ENCODE data around the gene SOS2. TPM values are rescaled to one million over a fixed set of nuclear protein-coding genes. Genes with fewer than 3 reads are reported as not detected.
"Not testable (repeated sequence)": the region's sequence is repeated elsewhere in the genome, so short reads cannot be mapped to it uniquely, and the experiment has no call there.

SOS2 gene
- total and polyA plus RNA-seq, 7 donors, result 11.2 to 40.4 (median 31.9) TPM

- Histone ChIP-seq H3K4me1 (peaks cover 0 to 5% (median 2%) of the 10 kb centered on the region in 4 donors), H3K27ac (no peak overlapping the region), H3K36me3 (no peaks in the 10 kb centered on the region), H3K9me3 (no peaks in the 10 kb centered on the region), H3K4me3 (no peak overlapping the region), H3K27me3 (no peaks in the 10 kb centered on the region)
- no peak for DNase-seq
- intact Hi-C loops (cut with DNase I), result no loop called here
- TF ChIP-seq POLR2A (IDR thresholded peaks at IDR 0.05) (no peak), EP300 (IDR thresholded peaks at IDR 0.05) (no peak), CTCF (IDR thresholded peaks at IDR 0.05) (no peak), POLR2AphosphoS5 (IDR thresholded peaks at IDR 0.05) (no peak)
- 91 to 93% methylated on average over 3 of the region's 3 CpGs for WGBS, 2 donors
Measured at GRCh38 chr14:50084666-50085065, 146.7 kb downstream of the SOS2 start.

DNA sequence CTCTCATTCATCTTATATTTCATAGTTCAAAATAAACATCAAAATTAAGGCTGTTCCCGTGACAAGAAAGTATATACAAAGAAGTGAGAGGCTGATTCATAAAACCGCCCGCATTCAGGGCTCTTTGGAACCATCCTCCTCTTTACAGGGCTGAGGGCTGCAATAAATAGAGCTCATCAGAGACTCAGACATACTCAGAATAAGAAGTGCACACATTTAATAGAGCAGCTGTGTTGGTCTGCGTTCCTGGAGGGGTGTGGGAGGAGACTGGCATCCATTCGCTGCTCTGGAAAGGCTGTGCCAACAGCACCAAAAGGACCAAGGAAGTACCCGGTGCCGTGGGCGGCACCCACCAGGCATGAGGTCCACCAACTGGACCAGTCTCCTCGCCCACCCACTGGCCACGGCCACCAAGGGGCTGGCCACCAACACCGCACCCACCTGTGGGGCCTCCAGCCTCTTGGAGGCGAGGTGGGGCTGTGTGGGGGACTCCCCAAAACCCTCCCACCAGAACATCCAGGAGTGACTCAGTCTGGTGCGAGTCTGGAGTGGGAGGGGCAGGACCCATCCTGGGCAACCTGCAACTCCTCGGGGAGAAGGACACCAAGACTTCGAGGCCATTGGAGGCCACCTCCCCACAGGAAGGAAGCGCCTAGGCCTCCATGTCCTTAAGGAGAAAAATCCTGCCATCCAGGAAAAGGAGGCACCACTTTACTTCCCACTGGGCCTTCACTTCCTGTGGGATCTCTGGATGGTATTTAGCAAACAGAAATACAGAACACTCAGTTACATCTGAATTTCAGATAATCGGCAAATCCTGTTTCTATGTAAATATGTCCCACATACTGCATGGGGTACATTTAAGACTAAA lies 147.7 kb downstream of the SOS2 start:
- 76 to 83% methylated on average over 17 of the region's 17 CpGs for WGBS, 2 donors
- Histone ChIP-seq H3K27me3 (no peaks in the 10 kb centered on the region), H3K4me3 (no peak overlapping the region), H3K36me3 (no peaks in the 10 kb centered on the region), H3K9me3 (no peaks in the 10 kb centered on the region), H3K4me1 (peaks cover 0 to 5% (median 2%) of the 10 kb centered on the region in 4 donors), H3K27ac (peak overlapping the region in 3 of 4 donors; percentile 22 to 64 (median 36))
- no peak for DNase-seq
- TF ChIP-seq POLR2AphosphoS5 (IDR thresholded peaks at IDR 0.05), result no peak
- intact Hi-C loops (cut with DNase I), result no loop called here

DNA sequence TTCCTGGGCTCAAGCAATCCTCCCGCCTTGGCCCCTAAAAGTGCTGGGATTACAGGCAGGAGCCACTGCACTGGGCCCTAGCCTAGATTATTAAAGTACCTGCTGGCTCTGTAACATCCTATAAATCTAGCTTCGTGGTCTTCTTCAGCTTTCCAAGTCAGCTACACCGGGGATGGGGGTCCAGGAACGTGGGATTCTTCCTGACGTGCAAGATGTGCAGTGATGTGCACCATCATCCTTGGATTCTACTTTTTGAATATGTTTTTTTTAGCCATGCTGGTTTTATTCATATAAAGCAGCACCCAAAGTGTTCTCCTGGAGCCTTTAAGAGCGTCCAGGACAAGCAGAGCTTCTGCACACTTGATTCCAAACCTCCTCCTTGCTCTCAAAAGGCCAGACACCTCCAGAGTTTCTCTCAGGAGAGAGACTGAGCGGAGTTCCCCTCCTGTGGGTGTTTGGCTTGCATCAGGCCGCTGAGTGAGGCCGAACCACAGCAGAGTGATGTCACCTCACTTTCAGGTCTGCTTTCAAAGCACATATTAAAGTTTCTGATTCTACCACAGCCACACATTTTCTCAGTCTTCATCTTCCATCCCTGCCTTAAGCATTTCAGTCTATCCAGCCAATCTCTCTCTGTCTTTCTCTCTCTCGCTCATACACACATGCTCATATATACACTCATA lies 148.5 kb downstream of the SOS2 start:
- no peaks in the 10 kb centered on the region for H3K36me3 ChIP-seq
- TF ChIP-seq POLR2AphosphoS5 (IDR thresholded peaks at IDR 0.05), result no peak
- TF ChIP-seq EP300 (IDR thresholded peaks at IDR 0.05), result no peak
- TF ChIP-seq CTCF (IDR thresholded peaks at IDR 0.05), result no peak
- no peak for TF ChIP-seq POLR2A (IDR thresholded peaks at IDR 0.05)
- peak overlapping the region in 2 of 4 donors; percentile 22 to 64 for H3K27ac ChIP-seq
- H3K9me3 ChIP-seq, result no peaks in the 10 kb centered on the region
- peaks cover 0 to 5% (median 2%) of the 10 kb centered on the region in 4 donors for H3K4me1 ChIP-seq
- DNase-seq, result no peak
- intact Hi-C loops (cut with DNase I), result no loop called here
- 69 to 87% methylated on average over 10 of the region's 10 CpGs for WGBS, 2 donors
- H3K4me3 ChIP-seq, result no peak overlapping the region
- no peaks in the 10 kb centered on the region for H3K27me3 ChIP-seq

GRCh38 chr14:50082308-50082742 lies 149.1 kb downstream of the SOS2 start:
- WGBS, 2 donors, result 67 to 83% methylated on average over 8 of the region's 8 CpGs
- TF ChIP-seq POLR2A (IDR thresholded peaks at IDR 0.05) (no peak), CTCF (IDR thresholded peaks at IDR 0.05) (no peak), EP300 (IDR thresholded peaks at IDR 0.05) (no peak), POLR2AphosphoS5 (IDR thresholded peaks at IDR 0.05) (no peak)
- intact Hi-C loops (cut with DNase I), result no loop called here
- no peaks in the 10 kb centered on the region for H3K36me3 ChIP-seq
- no peaks in the 10 kb centered on the region for H3K27me3 ChIP-seq
- H3K27ac ChIP-seq, result peak overlapping the region in 1 of 4 donors; percentile 64
- H3K4me1 ChIP-seq, result peaks cover 0 to 5% (median 2%) of the 10 kb centered on the region in 4 donors
- H3K9me3 ChIP-seq, result no peaks in the 10 kb centered on the region
- no peak for DNase-seq
- H3K4me3 ChIP-seq, result no peak overlapping the region

DNA sequence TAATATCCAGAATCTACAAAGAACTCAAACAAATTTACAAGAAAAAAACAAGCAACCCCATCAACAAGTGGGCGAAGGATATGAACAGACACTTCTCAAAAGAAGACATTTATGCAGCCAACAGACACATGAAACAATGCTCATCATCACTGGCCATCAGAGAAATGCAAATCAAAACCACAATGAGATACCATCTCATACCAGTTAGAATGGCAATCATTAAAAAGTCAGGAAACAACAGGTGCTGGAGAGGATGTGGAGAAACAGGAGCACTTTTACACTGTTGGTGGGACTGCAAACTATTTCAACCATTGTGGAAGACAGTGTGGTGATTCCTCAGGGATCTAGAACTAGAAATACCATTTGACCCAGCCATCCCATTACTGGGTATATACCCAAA lies 152.3 kb downstream of the SOS2 start:
- H3K27me3 ChIP-seq; intact Hi-C loops (cut with DNase I); H3K4me1 ChIP-seq; H3K4me3 ChIP-seq; H3K36me3 ChIP-seq; H3K9me3 ChIP-seq; DNase-seq; H3K27ac ChIP-seq: not testable (repeated sequence)
- WGBS, 2 donors, result 89 to 94% methylated on average over 1 of the region's 1 CpG

DNA sequence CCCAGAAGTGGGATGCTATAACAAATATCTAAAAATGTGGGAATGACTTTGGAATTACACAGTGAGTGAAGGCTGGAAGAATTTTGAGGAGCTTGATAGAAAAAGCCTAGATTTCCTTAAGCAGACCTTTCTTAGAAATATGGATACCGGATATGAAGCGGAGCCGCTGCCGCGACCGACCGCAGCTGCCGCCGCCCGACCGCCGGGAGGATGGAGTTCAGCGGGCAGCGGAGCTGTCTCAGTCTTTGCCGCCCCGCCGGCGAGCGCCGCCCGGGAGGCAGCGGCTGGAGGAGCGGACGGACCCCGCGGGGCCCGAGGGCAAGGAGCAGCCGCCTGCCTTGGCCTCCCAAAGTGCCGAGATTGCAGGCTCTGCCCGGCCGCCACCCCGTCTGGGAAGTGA lies 157.7 kb downstream of the SOS2 start:
- H3K27me3 ChIP-seq; H3K4me1 ChIP-seq; DNase-seq; H3K36me3 ChIP-seq; intact Hi-C loops (cut with DNase I); H3K9me3 ChIP-seq; H3K27ac ChIP-seq; H3K4me3 ChIP-seq: not testable (repeated sequence)
- WGBS, 2 donors, result 96 to 97% methylated on average over 30 to 32 of the region's 32 CpGs
